SK-N-MC (cell line): ENCODE measurements around the gene GRIK2.

Experiments used
- DNase-seq: peaks from one replicate; pipeline ENCODE4 v3.0.0-alpha.2; 2011; ENCODE audit warnings: low read depth, low spot score
- H3K27ac ChIP-seq: fragments of 200-600 bp; sonication (generic); 2 replicates; pipeline ENCODE4 v1.5.1; 2016; ENCODE audit warnings: mixed run types
- H3K36me3 ChIP-seq: fragments of 200-600 bp; sonication (generic); 2 replicates; pipeline ENCODE4 v1.6.1; 2017; ENCODE audit warnings: antibody characterized with exemption, low read length, mixed read lengths; ENCODE audit not compliant: insufficient read depth
- H3K4me3 ChIP-seq: fragments of 200-600 bp; sonication (generic); 2 replicates; pipeline ENCODE4 v1.5.1; 2016
- H3K9ac ChIP-seq: fragments of 200-600 bp; sonication (generic); 2 replicates; pipeline ENCODE4 v1.8.0; 2017; ENCODE audit warnings: mixed run types, mixed read lengths; ENCODE audit not compliant: insufficient read length
- H3K9me3 ChIP-seq: fragments of 200-600 bp; sonication (generic); 2 replicates; pipeline ENCODE4 v1.6.1; 2017; ENCODE audit warnings: low read depth, mild to moderate bottlenecking, antibody characterized with exemption, low read length, moderate library complexity, mixed read lengths
- EZH2 ChIP-seq: fragments of 200-600 bp; sonication (generic); IDR thresholded peaks from one replicate; pipeline ENCODE4 v1.6.1; 2017; ENCODE audit warnings: antibody characterized with exemption
- FOXP2 ChIP-seq: optimal IDR thresholded peaks from 2 replicates; pipeline ENCODE3; 2011; ENCODE audit warnings: mild to moderate bottlenecking, moderate library complexity; ENCODE audit not compliant: insufficient read depth; ENCODE audit errors: extremely low read length, control extremely low read depth
- POLR2AphosphoS5 ChIP-seq: IDR thresholded peaks from 2 replicates; pipeline ENCODE4 v1.6.1; 2012; ENCODE audit warnings: mild to moderate bottlenecking, low read depth, low read length, borderline replicate concordance

The GRIK2 gene

GRCh38 chr6:101700655-101701054 lies 307.1 kb downstream of the GRIK2 start:
- no peak for TF ChIP-seq EZH2
- no peak for TF ChIP-seq POLR2AphosphoS5
- TF ChIP-seq FOXP2, result no peak
- DNase-seq, result no peak
- no peak overlapping the region for H3K9ac ChIP-seq
- no peak overlapping the region for H3K27ac ChIP-seq
- no peaks in the 10 kb centered on the region for H3K9me3 ChIP-seq
- no peaks in the 10 kb centered on the region for H3K36me3 ChIP-seq
- H3K4me3 ChIP-seq, result no peak overlapping the region

- Histone ChIP-seq H3K9ac (no peak overlapping the region), H3K9me3 (no peaks in the 10 kb centered on the region), H3K4me3 (no peak overlapping the region), H3K36me3 (no peaks in the 10 kb centered on the region), H3K27ac (no peak overlapping the region)
- no peak for DNase-seq
- TF ChIP-seq FOXP2 (no peak), POLR2AphosphoS5 (no peak), EZH2 (no peak)
Observed at GRCh38 chr6:101703311-101703710, 309.8 kb downstream of the GRIK2 start.

GRCh38 chr6:101705866-101706265 lies 312.4 kb downstream of the GRIK2 start:
- DNase-seq, result no peak
- TF ChIP-seq EZH2, result no peak
- TF ChIP-seq FOXP2, result no peak
- Histone ChIP-seq H3K9me3 (no peaks in the 10 kb centered on the region), H3K9ac (no peak overlapping the region), H3K4me3 (no peak overlapping the region), H3K27ac (no peak overlapping the region), H3K36me3 (no peaks in the 10 kb centered on the region)

- no peaks in the 10 kb centered on the region for H3K9me3 ChIP-seq
- no peak overlapping the region for H3K4me3 ChIP-seq
- no peak for TF ChIP-seq FOXP2
- TF ChIP-seq EZH2, result no peak
- no peak for TF ChIP-seq POLR2AphosphoS5
- DNase-seq, result no peak
- H3K27ac ChIP-seq, result no peak overlapping the region
- no peaks in the 10 kb centered on the region for H3K36me3 ChIP-seq
- no peak overlapping the region for H3K9ac ChIP-seq
Observed at GRCh38 chr6:101706576-101706975, 313.1 kb downstream of the GRIK2 start.

GRCh38 chr6:101711518-101711917 lies 318.0 kb downstream of the GRIK2 start:
- Histone ChIP-seq H3K4me3 (no peak overlapping the region), H3K9me3 (no peaks in the 10 kb centered on the region), H3K27ac (no peak overlapping the region), H3K9ac (no peak overlapping the region), H3K36me3 (no peaks in the 10 kb centered on the region)
- TF ChIP-seq POLR2AphosphoS5 (no peak), EZH2 (no peak), FOXP2 (no peak)
- no peak for DNase-seq

GRCh38 chr6:101716387-101716786 lies 322.9 kb downstream of the GRIK2 start:
- Histone ChIP-seq H3K27ac (no peak overlapping the region), H3K9ac (no peak overlapping the region), H3K4me3 (no peak overlapping the region), H3K36me3 (no peaks in the 10 kb centered on the region), H3K9me3 (no peaks in the 10 kb centered on the region)
- TF ChIP-seq EZH2, result no peak
- no peak for TF ChIP-seq FOXP2
- TF ChIP-seq POLR2AphosphoS5, result no peak
- DNase-seq, result no peak

- TF ChIP-seq POLR2AphosphoS5, result no peak
- no peak for TF ChIP-seq EZH2
- TF ChIP-seq FOXP2, result no peak
- no peak overlapping the region for H3K4me3 ChIP-seq
- H3K9ac ChIP-seq, result no peak overlapping the region
- no peak for DNase-seq
- H3K9me3 ChIP-seq, result no peaks in the 10 kb centered on the region
- H3K36me3 ChIP-seq, result no peaks in the 10 kb centered on the region
- H3K27ac ChIP-seq, result no peak overlapping the region
Observed at GRCh38 chr6:101716810-101717209, 323.3 kb downstream of the GRIK2 start.

GRCh38 chr6:101719521-101719920 lies 326.0 kb downstream of the GRIK2 start:
- Histone ChIP-seq H3K9me3 (no peaks in the 10 kb centered on the region), H3K36me3 (no peaks in the 10 kb centered on the region), H3K4me3 (no peak overlapping the region), H3K27ac (no peak overlapping the region), H3K9ac (no peak overlapping the region)
- DNase-seq, result no peak
- TF ChIP-seq FOXP2 (no peak), POLR2AphosphoS5 (no peak), EZH2 (no peak)

- Histone ChIP-seq H3K9me3 (no peaks in the 10 kb centered on the region), H3K9ac (no peak overlapping the region), H3K27ac (no peak overlapping the region), H3K4me3 (no peak overlapping the region), H3K36me3 (no peaks in the 10 kb centered on the region)
- TF ChIP-seq FOXP2 (no peak), EZH2 (no peak), POLR2AphosphoS5 (no peak)
- DNase-seq, result no peak
Observed at GRCh38 chr6:101722471-101722870, 329.0 kb downstream of the GRIK2 start.
